ENCODE data around the gene TSPAN31.

- no peak for TF ChIP-seq EZH2 (IDR thresholded peaks at IDR 0.05; ENCODE audit: low read length, unreplicated experiment)
- TF ChIP-seq EZH2phosphoT487 (IDR thresholded peaks at IDR 0.05; ENCODE audit: borderline replicate concordance, low read length) = no peak
Measured at GRCh38 chr12:57718641-57719528, 26.0 kb upstream of the TSPAN31 start.

All from PC-3 (cell line).